ENCODE results near the gene OPA1.

The OPA1 gene

GRCh38 chr3:193592841-193593667, at the start of gene OPA1:
Gene OPA1 (plus strand): TSS chr3:193593208. CDS start chr3:193593378, 170 bp downstream.
- DNase-seq: peak; percentile 98

- no peak for DNase-seq
Observed at GRCh38 chr3:193544289-193544688, 48.7 kb upstream of the OPA1 start.

- no peak for DNase-seq
Observed at GRCh38 chr3:193545304-193545703, 47.7 kb upstream of the OPA1 start.

GRCh38 chr3:193546129-193546528, 46.9 kb upstream of the OPA1 start:
- DNase-seq: no peak

GRCh38 chr3:193548406-193548805, 44.6 kb upstream of the OPA1 start:
- no peak for DNase-seq

GRCh38 chr3:193552923-193553322, 40.1 kb upstream of the OPA1 start:
- no peak for DNase-seq

- DNase-seq: no peak
Observed at GRCh38 chr3:193553586-193553985, 39.4 kb upstream of the OPA1 start.

- peak; percentile 17 for DNase-seq
Observed at GRCh38 chr3:193554811-193555210, 38.2 kb upstream of the OPA1 start, which contains the start of gene ATP13A4. Gene ATP13A4 (minus strand): TSS chr3:193554895. CDS start chr3:193554799, 96 bp downstream.

GRCh38 chr3:193556841-193557240, 36.2 kb upstream of the OPA1 start:
- no peak for DNase-seq

- no peak for DNase-seq
Observed at GRCh38 chr3:193559100-193559499, 33.9 kb upstream of the OPA1 start.

- DNase-seq: no peak
Observed at GRCh38 chr3:193560091-193560490, 32.9 kb upstream of the OPA1 start.

- DNase-seq: no peak
Observed at GRCh38 chr3:193560870-193561269, 32.1 kb upstream of the OPA1 start.

GRCh38 chr3:193563426-193563825, 29.6 kb upstream of the OPA1 start:
- no peak for DNase-seq

- no peak for DNase-seq
Observed at GRCh38 chr3:193564012-193564411, 29.0 kb upstream of the OPA1 start.

- DNase-seq: no peak
Observed at GRCh38 chr3:193569119-193569518, 23.9 kb upstream of the OPA1 start.

GRCh38 chr3:193572426-193572908, 20.5 kb upstream of the OPA1 start:
- DNase-seq: peak; percentile 44

- DNase-seq: no peak
Observed at GRCh38 chr3:193573403-193574191, 19.4 kb upstream of the OPA1 start.

GRCh38 chr3:193574488-193575070, 18.4 kb upstream of the OPA1 start:
- DNase-seq: no peak

- DNase-seq: no peak
Observed at GRCh38 chr3:193585530-193585929, 7.5 kb upstream of the OPA1 start.

GRCh38 chr3:193586526-193586925, 6.5 kb upstream of the OPA1 start:
- DNase-seq: no peak

- DNase-seq: no peak
Observed at GRCh38 chr3:193589129-193589528, 3.9 kb upstream of the OPA1 start.

- DNase-seq: no peak
Observed at GRCh38 chr3:193589616-193590015, 3.4 kb upstream of the OPA1 start.

- DNase-seq: peak; percentile 26
Observed at GRCh38 chr3:193590088-193590856, 2.7 kb upstream of the OPA1 start.
